ENCODE measurements around the gene C5orf63. TPM values are rescaled to one million over a fixed set of nuclear protein-coding genes. Genes with fewer than 3 reads are reported as not detected.

Gene C5orf63
- total and polyA plus RNA-seq, 11 donors: 1.4 to 14.7 (median 6.4) TPM

DNA sequence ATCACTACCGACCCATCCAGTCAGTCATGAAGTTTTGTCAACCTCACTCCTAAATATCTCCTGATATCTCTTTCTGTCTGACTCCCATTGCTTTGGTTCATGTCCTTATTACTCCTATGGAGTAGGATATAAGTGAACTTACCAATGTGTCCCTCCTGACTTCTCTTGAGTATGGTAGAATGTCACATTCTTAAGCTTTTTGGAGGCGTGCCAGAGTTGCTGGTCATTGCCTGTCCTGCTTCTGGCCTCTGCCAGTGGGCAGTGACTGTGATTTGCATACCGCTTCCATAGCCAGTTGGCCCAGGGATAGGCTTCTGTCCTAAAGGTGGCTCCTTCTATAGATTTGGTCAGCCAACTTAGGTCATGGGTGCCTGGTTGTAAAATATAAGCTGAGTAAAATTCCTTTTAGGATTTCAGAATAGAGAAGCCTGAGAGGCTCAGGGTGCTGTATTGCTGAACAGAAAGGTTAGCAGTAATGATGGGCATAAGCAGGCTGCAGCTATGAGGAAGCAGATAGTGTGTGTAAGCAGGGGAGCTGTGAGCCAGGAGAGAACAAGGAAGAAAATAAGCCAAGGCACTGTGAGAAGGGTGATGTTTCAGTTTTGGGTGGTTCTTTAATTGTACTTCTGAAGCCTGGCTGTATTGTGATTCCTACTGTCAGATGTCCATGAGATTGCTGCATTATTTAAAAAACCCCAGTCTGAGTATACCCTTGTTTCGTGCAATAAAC, 26.8 kb downstream of the C5orf63 start:
- H3K27ac ChIP-seq: no peak overlapping the region
- no peak overlapping the region for H3K4me3 ChIP-seq
- ATAC-seq (no peak), DNase-seq (no peak)
- intact Hi-C loops (cut with DNase I): loop anchor here in 2 of 10 donors (10.0 kb wide), 1 partner anchor 212 kb away; no protein-coding TSS in a partner anchor
- WGBS, 4 donors: 88 to 91% (median 89%) methylated on average over 4 of the region's 4 CpGs
- H3K4me1 ChIP-seq: peaks cover 0 to 10% (median 7%) of the 10 kb centered on the region in 12 donors
- H3K9me3 ChIP-seq: no peaks in the 10 kb centered on the region
- TF ChIP-seq, protein P1, sequence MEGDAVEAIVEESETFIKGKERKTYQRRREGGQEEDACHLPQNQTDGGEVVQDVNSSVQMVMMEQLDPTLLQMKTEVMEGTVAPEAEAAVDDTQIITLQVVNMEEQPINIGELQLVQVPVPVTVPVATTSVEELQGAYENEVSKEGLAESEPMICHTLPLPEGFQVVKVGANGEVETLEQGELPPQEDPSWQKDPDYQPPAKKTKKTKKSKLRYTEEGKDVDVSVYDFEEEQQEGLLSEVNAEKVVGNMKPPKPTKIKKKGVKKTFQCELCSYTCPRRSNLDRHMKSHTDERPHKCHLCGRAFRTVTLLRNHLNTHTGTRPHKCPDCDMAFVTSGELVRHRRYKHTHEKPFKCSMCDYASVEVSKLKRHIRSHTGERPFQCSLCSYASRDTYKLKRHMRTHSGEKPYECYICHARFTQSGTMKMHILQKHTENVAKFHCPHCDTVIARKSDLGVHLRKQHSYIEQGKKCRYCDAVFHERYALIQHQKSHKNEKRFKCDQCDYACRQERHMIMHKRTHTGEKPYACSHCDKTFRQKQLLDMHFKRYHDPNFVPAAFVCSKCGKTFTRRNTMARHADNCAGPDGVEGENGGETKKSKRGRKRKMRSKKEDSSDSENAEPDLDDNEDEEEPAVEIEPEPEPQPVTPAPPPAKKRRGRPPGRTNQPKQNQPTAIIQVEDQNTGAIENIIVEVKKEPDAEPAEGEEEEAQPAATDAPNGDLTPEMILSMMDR (IDR thresholded peaks at IDR 0.05): no peak
- TF ChIP-seq POLR2A (IDR thresholded peaks at IDR 0.05): no peak
- H3K27me3 ChIP-seq: no peaks in the 10 kb centered on the region
- no peaks in the 10 kb centered on the region for H3K36me3 ChIP-seq

- H3K4me1 ChIP-seq: peaks cover 0 to 33% (median 22%) of the 10 kb centered on the region in 12 donors
- no peaks in the 10 kb centered on the region for H3K27me3 ChIP-seq
- H3K36me3 ChIP-seq: no peaks in the 10 kb centered on the region
- no peaks in the 10 kb centered on the region for H3K9me3 ChIP-seq
- H3K27ac ChIP-seq: no peak overlapping the region
- ATAC-seq: no peak
- intact Hi-C loops (cut with DNase I): loop anchor here in 6 of 10 donors (2.0 to 10.0 kb wide), 4 partner anchors 195 to 208 kb away; no protein-coding TSS in a partner anchor
- TF ChIP-seq, protein P1 (IDR thresholded peaks at IDR 0.05): peak in 9 of 12 donors; percentile 9 to 40 (median 27)
- no peak for TF ChIP-seq POLR2A (IDR thresholded peaks at IDR 0.05)
- no peak overlapping the region for H3K4me3 ChIP-seq
- no peak for DNase-seq
- 90 to 95% (median 94%) methylated on average over 2 of the region's 2 CpGs for WGBS, 4 donors
These were observed 30.7 kb downstream of the C5orf63 start for GRCh38 chr5:127042593-127042992.

GRCh38 chr5:127041571-127041970, 31.7 kb downstream of the C5orf63 start:
- H3K27ac ChIP-seq: peak overlapping the region in 11 of 12 donors; percentile 24 to 70 (median 40)
- no peaks in the 10 kb centered on the region for H3K9me3 ChIP-seq
- peak; percentile 31 to 68 (median 58) for ATAC-seq
- no peak for TF ChIP-seq POLR2A (IDR thresholded peaks at IDR 0.05)
- TF ChIP-seq, protein P1 (IDR thresholded peaks at IDR 0.05): no peak
- WGBS, 4 donors: 55 to 70% (median 61%) methylated on average over 3 of the region's 3 CpGs
- intact Hi-C loops (cut with DNase I): loop anchor here in 5 of 10 donors (5.0 to 10.0 kb wide), 3 partner anchors 194 to 207 kb away; no protein-coding TSS in a partner anchor
- no peaks in the 10 kb centered on the region for H3K27me3 ChIP-seq
- peak overlapping the region in 2 of 12 donors; percentile 3 to 7 for H3K4me3 ChIP-seq
- peaks cover 0 to 34% (median 22%) of the 10 kb centered on the region in 12 donors for H3K4me1 ChIP-seq
- DNase-seq: no peak
- H3K36me3 ChIP-seq: no peaks in the 10 kb centered on the region

DNA sequence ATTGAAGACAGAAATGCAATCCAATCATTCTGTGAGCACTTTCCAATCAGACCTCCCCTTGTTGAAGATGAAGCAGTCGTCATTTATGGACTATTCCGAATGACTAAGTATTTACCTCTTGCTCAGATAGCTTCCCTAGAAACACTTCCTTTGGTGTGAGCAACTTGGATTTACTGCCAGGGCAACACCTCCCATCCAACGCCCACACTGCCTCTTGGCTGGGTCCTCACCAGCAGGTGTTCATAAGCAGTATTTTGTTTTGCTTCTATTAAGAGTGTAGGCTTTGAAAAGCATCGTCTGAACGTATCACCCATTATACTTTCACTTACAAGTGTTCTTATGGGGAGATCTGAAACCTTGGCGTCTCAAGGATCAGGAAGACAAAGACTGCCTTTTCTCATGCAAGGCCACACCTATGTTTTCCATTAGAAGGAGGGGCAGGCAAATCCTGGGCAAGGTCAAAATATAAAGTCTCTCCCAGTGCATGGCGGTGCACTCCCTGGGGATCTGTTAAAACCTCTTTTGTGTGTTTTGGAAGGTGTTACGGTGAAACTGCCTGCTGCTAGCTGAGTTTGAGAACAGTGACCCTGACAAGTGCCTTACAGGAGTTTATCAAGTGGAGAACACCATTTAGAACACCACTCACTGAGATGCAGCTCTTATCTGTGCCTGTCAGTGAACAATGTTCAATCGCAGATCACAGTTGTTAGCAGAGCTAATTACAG, 32.3 kb downstream of the C5orf63 start:
- intact Hi-C loops (cut with DNase I): loop anchor here in 5 of 10 donors (5.0 to 10.0 kb wide), 3 partner anchors 194 to 206 kb away; no protein-coding TSS in a partner anchor
- ATAC-seq: peak; percentile 44 to 68 (median 62)

More for the DNA sequence above, 32.3 kb downstream of the C5orf63 start:
- H3K9me3 ChIP-seq: no peaks in the 10 kb centered on the region
- DNase-seq: peak in 1 of 5 donors; percentile 26
- no peaks in the 10 kb centered on the region for H3K27me3 ChIP-seq
- WGBS, 4 donors: 33 to 41% (median 38%) methylated on average over 9 of the region's 9 CpGs
- H3K27ac ChIP-seq: peak overlapping the region in 11 of 12 donors; percentile 24 to 70 (median 40)
- H3K36me3 ChIP-seq: no peaks in the 10 kb centered on the region
- H3K4me3 ChIP-seq: peak overlapping the region in 4 of 12 donors; percentile 0 to 7 (median 2)
- TF ChIP-seq, protein P1 (IDR thresholded peaks at IDR 0.05): no peak
- TF ChIP-seq POLR2A (IDR thresholded peaks at IDR 0.05): no peak
- H3K4me1 ChIP-seq: peaks cover 0 to 34% (median 22%) of the 10 kb centered on the region in 12 donors
